Measurements from ENCODE around the gene NUDT7. TPM values are rescaled to one million over a fixed set of nuclear protein-coding genes. Genes with fewer than 3 reads are reported as not detected.

The NUDT7 gene
- 4.3 and 5.6 TPM in 2 replicates for total RNA-seq

DNA sequence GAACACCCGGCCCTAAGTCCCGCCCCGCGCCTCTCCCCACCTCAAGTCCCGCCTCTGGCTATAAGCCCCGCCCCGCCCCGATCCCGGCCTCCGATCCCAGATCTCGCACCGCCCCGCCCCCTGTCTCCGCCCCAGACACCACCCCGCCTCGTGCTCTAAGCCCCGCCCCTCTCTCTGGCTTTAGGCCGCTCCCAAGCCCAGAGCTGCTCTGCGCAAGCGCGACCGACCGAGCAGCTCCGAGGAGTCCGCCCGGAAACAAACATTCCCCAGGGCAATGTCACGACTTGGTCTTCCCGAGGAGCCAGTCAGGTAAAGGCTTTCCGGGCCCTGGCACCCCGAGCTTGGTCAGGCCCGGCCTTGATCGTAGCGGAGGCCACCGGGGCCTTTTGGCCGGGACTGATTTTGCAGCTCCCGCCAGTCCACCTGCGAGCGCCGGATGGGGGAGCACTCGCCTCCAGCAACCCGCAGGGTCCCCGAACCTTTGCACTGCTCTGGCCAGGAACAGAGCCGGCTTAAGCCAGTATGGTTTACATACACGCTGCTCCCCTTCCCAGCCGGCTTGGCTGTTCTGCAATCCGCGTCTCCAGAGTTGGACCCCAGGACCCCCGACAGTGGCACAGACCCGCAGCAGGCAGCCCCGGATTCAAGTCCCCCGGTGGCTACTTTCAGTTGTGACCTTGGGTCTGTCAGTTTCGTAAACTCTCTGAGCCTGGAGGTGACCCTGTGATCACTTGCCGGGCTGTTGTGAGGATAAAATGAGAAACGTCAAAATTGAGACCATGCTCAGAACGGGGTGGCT lies at the start of gene NUDT7:
Gene NUDT7 (plus strand): TSS at position 206 of the 799 bp plus-strand sequence. CDS start 69 bp downstream, at position 275.
- H3K9me3 Mint-ChIP-seq: peaks cover 6% of the 10 kb centered on the region
- peaks cover 4% of the 10 kb centered on the region for H3K36me3 Mint-ChIP-seq (ENCODE audit: low read depth)
- H3K27ac Mint-ChIP-seq: peak within 1 kb of the TSS; percentile 77
- DNase-seq (ENCODE audit: low spot score): peak; percentile 91
- intact Hi-C loops (cut with micrococcal nuclease): loop anchor here (1.0 to 5.0 kb wide), 5 partner anchors 10 to 531 kb away; partner anchors contain the start of genes MON1B and WWOX
- no peaks in the 10 kb centered on the region for H3K27me3 Mint-ChIP-seq (ENCODE audit: insufficient read depth)
- peak within 1 kb of the TSS; percentile 84 for H3K4me3 Mint-ChIP-seq
- peaks cover 13% of the 10 kb centered on the region for H3K4me1 Mint-ChIP-seq (ENCODE audit: low read depth)

GRCh38 chr16:77674888-77675287 lies 47.4 kb upstream of the NUDT7 start:
- Mint-ChIP-seq H3K27me3 (ENCODE audit: insufficient read depth) (peaks cover 5% of the 10 kb centered on the region), H3K4me1 (ENCODE audit: low read depth) (no peaks in the 10 kb centered on the region)

DNA sequence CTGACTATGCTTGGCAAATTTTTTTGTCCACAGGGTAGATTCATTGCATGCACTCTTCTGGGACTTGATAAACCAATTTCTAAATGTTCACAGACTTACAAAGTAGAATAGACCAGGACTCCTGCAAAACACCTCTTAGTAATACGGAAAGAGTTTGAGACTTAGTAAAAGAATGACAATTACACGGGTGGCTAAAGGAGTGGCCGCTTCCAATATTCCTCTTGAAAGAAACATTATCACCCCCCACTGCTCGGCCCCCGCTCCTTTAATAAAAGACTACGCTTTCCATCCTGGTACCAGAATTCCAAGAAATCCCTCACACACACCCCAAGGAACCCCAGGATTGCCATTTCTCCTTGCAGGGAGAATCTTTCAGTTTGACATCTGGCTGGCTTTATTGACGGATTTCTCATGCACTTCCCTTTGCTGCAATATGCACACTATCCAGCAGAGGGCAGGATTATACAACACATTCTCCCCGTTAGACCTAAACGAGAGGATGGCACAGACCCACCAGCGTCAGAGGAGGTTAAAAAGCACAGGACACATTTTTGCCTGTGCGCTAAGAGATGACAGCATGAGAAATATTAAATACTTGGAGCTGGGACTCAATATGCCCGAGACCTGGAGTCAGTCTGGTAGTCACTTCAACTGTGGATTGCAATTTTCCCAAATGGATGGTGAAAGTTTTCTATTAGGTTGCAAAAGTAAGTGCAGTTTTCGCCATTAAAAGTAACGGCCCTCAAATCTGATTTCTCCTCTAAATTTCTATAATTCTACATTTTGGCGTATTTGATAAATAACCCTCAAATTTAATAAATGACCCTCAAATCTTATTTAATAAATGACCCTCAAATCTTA lies 46.6 kb upstream of the NUDT7 start:
- Mint-ChIP-seq H3K27ac (no peak overlapping the region), H3K4me1 (ENCODE audit: low read depth) (no peaks in the 10 kb centered on the region), H3K9me3 (no peaks in the 10 kb centered on the region), H3K4me3 (no peak overlapping the region), H3K27me3 (ENCODE audit: insufficient read depth) (peaks cover 7% of the 10 kb centered on the region), H3K36me3 (ENCODE audit: low read depth) (no peaks in the 10 kb centered on the region)
- DNase-seq (ENCODE audit: low spot score): peak; percentile 36
- intact Hi-C loops (cut with micrococcal nuclease): loop anchor here (1.0 to 10.0 kb wide), 5 partner anchors 107 to 441 kb away; partner anchors contain the start of gene WWOX

More at GRCh38 chr16:77674888-77675287, 47.4 kb upstream of the NUDT7 start:
- Mint-ChIP-seq H3K9me3 (no peaks in the 10 kb centered on the region), H3K36me3 (ENCODE audit: low read depth) (no peaks in the 10 kb centered on the region), H3K27ac (no peak overlapping the region), H3K4me3 (no peak overlapping the region)
- intact Hi-C loops (cut with micrococcal nuclease): loop anchor here (1.0 to 10.0 kb wide), 5 partner anchors 107 to 440 kb away; partner anchors contain the start of gene WWOX
- DNase-seq (ENCODE audit: low spot score): no peak

DNA sequence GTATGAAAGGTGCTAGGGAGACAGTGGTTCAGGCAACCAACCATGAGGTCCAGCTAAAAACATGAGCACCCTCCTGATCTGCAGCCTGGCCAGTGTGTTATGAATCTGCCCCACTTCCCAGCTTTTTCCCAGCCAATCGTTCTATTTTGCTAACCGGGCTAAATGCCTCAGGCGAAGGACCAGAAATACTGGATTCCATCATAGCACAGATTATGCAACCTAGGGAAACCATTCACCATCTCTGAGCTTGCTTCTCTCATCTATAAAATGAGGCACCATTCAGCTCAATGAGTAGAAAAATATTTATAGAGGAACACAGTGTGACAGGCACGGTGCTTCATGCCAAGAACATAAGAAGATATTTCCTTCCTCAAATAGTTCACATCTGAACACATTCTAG lies 45.2 kb upstream of the NUDT7 start:
- Mint-ChIP-seq H3K4me3 (no peak overlapping the region), H3K4me1 (ENCODE audit: low read depth) (no peaks in the 10 kb centered on the region), H3K27ac (no peak overlapping the region), H3K9me3 (no peaks in the 10 kb centered on the region), H3K27me3 (ENCODE audit: insufficient read depth) (peaks cover 7% of the 10 kb centered on the region), H3K36me3 (ENCODE audit: low read depth) (no peaks in the 10 kb centered on the region)
- no peak for DNase-seq (ENCODE audit: low spot score)
- intact Hi-C loops (cut with micrococcal nuclease): loop anchor here (10.0 kb wide), 1 partner anchor 442 kb away; no protein-coding TSS in a partner anchor

DNA sequence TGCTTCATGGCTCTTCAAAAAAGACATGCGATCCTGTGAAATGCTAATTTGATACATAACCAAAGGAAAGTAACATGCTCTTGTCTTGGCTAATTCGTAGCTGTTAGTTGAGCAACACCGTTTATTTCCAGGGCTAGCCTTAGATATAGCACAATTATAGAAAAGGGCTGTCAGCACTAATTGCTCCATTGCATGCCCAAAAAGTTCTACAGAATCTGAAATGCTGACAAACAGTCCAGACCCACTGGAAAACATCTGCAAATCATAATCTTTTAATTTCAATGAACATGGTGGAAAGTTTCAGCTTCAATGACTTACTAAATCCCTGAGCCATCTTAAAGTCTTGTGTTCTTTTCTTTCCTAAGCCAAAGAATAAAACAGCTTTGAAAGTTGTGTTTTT lies 42.9 kb upstream of the NUDT7 start:
- no peak overlapping the region for H3K4me3 Mint-ChIP-seq
- H3K9me3 Mint-ChIP-seq: no peaks in the 10 kb centered on the region
- no peaks in the 10 kb centered on the region for H3K36me3 Mint-ChIP-seq (ENCODE audit: low read depth)
- intact Hi-C loops (cut with micrococcal nuclease): loop anchor here (10.0 kb wide), 1 partner anchor 445 kb away; no protein-coding TSS in a partner anchor
- H3K27me3 Mint-ChIP-seq (ENCODE audit: insufficient read depth): peaks cover 12% of the 10 kb centered on the region
- H3K4me1 Mint-ChIP-seq (ENCODE audit: low read depth): no peaks in the 10 kb centered on the region
- no peak for DNase-seq (ENCODE audit: low spot score)
- no peak overlapping the region for H3K27ac Mint-ChIP-seq

GRCh38 chr16:77679901-77680300 lies 42.4 kb upstream of the NUDT7 start:
- peaks cover 10% of the 10 kb centered on the region for H3K27me3 Mint-ChIP-seq (ENCODE audit: insufficient read depth)
- no peak for DNase-seq (ENCODE audit: low spot score)
- H3K4me3 Mint-ChIP-seq: no peak overlapping the region
- H3K36me3 Mint-ChIP-seq (ENCODE audit: low read depth): no peaks in the 10 kb centered on the region
- H3K9me3 Mint-ChIP-seq: no peaks in the 10 kb centered on the region
- no peak overlapping the region for H3K27ac Mint-ChIP-seq
- intact Hi-C loops (cut with micrococcal nuclease): loop anchor here (10.0 kb wide), 1 partner anchor 445 kb away; no protein-coding TSS in a partner anchor
- H3K4me1 Mint-ChIP-seq (ENCODE audit: low read depth): no peaks in the 10 kb centered on the region

- intact Hi-C loops (cut with micrococcal nuclease): no loop called here
- H3K4me1 Mint-ChIP-seq (ENCODE audit: low read depth): no peaks in the 10 kb centered on the region
- no peaks in the 10 kb centered on the region for H3K9me3 Mint-ChIP-seq
- DNase-seq (ENCODE audit: low spot score): no peak
- H3K27ac Mint-ChIP-seq: no peak overlapping the region
- no peaks in the 10 kb centered on the region for H3K36me3 Mint-ChIP-seq (ENCODE audit: low read depth)
- H3K27me3 Mint-ChIP-seq (ENCODE audit: insufficient read depth): peaks cover 10% of the 10 kb centered on the region
- no peak overlapping the region for H3K4me3 Mint-ChIP-seq
Observed at GRCh38 chr16:77680496-77680895, 41.8 kb upstream of the NUDT7 start.

DNA sequence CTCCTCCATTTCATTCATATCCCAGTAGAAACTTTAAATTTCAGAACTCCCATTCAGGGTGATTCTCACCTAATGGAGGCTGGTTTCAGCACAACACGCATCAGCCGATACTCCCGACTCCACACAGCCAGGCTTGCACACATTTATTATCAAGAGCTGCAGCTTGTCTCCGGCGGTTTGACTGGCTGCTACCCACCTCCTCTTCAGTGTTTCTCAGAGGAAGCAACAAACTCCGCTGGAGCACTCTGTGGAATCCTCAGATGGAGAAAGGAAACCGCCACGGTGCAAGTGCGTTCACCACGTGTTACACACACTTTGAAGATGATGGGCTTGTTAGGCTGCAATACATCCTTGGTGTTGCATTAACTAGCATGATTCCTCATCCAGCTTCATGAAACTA lies 39.7 kb upstream of the NUDT7 start:
- Mint-ChIP-seq H3K36me3 (ENCODE audit: low read depth) (no peaks in the 10 kb centered on the region), H3K4me3 (no peak overlapping the region), H3K27ac (no peak overlapping the region), H3K4me1 (ENCODE audit: low read depth) (no peaks in the 10 kb centered on the region), H3K27me3 (ENCODE audit: insufficient read depth) (peaks cover 13% of the 10 kb centered on the region), H3K9me3 (no peaks in the 10 kb centered on the region)
- intact Hi-C loops (cut with micrococcal nuclease): no loop called here
- DNase-seq (ENCODE audit: low spot score): no peak

DNA sequence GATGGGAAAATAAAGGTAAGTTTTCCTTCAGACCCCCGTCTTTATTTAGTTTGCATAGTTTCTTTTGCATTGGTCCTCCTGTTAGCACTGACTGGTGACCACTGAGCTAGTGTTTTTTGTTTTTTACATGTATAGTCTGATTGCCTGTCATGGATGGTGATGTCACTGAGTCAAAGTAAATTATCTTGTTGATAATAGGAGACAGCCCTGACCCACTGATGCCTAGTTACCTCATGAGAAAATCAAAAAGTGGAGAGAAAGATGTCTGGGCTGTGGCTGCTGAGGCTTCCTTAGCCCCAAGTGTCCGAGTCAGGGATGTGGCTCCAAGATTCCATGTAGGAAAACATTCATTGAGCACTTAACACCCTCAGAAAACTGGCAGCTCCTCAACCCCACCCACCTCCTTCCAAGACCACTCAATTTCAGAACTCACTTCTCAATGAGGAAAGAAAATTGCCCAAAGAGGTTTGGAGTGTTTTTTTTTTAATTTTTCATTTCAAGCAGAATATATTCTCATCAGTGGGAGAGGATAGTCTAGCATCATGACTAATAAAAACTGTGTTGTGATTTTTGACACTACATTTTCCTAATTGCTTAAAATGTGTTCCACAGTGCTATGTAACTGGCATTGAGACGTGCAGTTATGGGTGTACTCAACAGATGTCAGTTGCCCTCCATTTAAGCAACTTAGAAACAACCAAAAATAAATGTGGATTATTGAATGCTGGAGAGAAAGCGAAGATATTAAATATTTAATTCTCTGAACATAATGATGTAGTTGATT lies 38.7 kb upstream of the NUDT7 start:
- Mint-ChIP-seq H3K27me3 (ENCODE audit: insufficient read depth) (peaks cover 16% of the 10 kb centered on the region), H3K36me3 (ENCODE audit: low read depth) (no peaks in the 10 kb centered on the region), H3K4me3 (no peak overlapping the region), H3K9me3 (no peaks in the 10 kb centered on the region), H3K27ac (no peak overlapping the region), H3K4me1 (ENCODE audit: low read depth) (no peaks in the 10 kb centered on the region)
- no peak for DNase-seq (ENCODE audit: low spot score)
- intact Hi-C loops (cut with micrococcal nuclease): no loop called here

GRCh38 chr16:77684181-77684526 lies 38.2 kb upstream of the NUDT7 start:
- H3K27me3 Mint-ChIP-seq (ENCODE audit: insufficient read depth): peaks cover 12% of the 10 kb centered on the region
- no peak for DNase-seq (ENCODE audit: low spot score)
- no peak overlapping the region for H3K27ac Mint-ChIP-seq
- no peaks in the 10 kb centered on the region for H3K36me3 Mint-ChIP-seq (ENCODE audit: low read depth)
- no peaks in the 10 kb centered on the region for H3K4me1 Mint-ChIP-seq (ENCODE audit: low read depth)
- intact Hi-C loops (cut with micrococcal nuclease): no loop called here
- H3K4me3 Mint-ChIP-seq: no peak overlapping the region
- no peaks in the 10 kb centered on the region for H3K9me3 Mint-ChIP-seq

DNA sequence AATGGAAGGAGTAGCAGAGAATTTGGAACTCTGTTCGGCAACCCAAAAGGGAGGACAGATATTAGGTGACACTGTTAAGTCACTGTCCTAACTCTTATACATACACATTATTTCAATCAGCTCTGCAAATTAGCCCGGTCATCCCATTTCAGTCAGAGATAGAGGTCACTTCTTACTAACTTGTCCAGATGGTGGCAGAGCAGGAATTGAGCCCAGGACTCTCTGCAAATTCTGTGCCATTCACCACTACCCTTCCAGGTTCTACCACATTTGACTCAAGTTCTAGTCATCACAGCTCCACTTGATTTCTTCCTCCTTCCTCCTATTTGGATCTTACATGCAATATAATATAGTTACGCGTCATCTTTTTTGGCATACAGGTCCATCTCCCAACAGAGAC lies 35.9 kb upstream of the NUDT7 start:
- Mint-ChIP-seq H3K27ac (no peak overlapping the region), H3K27me3 (ENCODE audit: insufficient read depth) (peaks cover 12% of the 10 kb centered on the region), H3K4me1 (ENCODE audit: low read depth) (no peaks in the 10 kb centered on the region), H3K9me3 (no peaks in the 10 kb centered on the region), H3K36me3 (ENCODE audit: low read depth) (no peaks in the 10 kb centered on the region), H3K4me3 (no peak overlapping the region)
- no peak for DNase-seq (ENCODE audit: low spot score)
- intact Hi-C loops (cut with micrococcal nuclease): no loop called here

GRCh38 chr16:77689971-77690370 lies 32.3 kb upstream of the NUDT7 start:
- intact Hi-C loops (cut with micrococcal nuclease): no loop called here
- Mint-ChIP-seq H3K27ac (no peak overlapping the region), H3K4me3 (no peak overlapping the region), H3K9me3 (no peaks in the 10 kb centered on the region), H3K27me3 (ENCODE audit: insufficient read depth) (peaks cover 9% of the 10 kb centered on the region), H3K4me1 (ENCODE audit: low read depth) (no peaks in the 10 kb centered on the region), H3K36me3 (ENCODE audit: low read depth) (no peaks in the 10 kb centered on the region)
- no peak for DNase-seq (ENCODE audit: low spot score)
